Motor neuron (in vitro differentiated cells): ENCODE data around the gene PKHD1. TPM values are rescaled to one million over a fixed set of nuclear protein-coding genes. Genes with fewer than 3 reads are reported as not detected.

Source experiments
- ATAC-seq, 8 experiments: fragments of 200-7000 bp; cut with Tn5 transposase; replicated peaks in 6 of 8; 2 replicates each; pipeline ENCODE4 v1.8.0; 2021; ENCODE audit warnings: mild to moderate bottlenecking in 8 of 8, moderate library complexity in 8 of 8
- H3K27ac ChIP-seq, 2 donors: fragments of 250-450 bp; sonication (Bioruptor Pico); 2 replicates each; pipeline ENCODE4 v1.9.0; 2021; ENCODE audit warnings: antibody characterized with exemption in 2 of 2, mild to moderate bottlenecking in 2 of 2, moderate library complexity in 1 of 2
- H3K4me1 ChIP-seq, 2 donors: fragments of 250-450 bp; sonication (Bioruptor Pico); replicated peaks in 1 of 2; 2 replicates each; pipeline ENCODE4 v1.6.1; 2021; ENCODE audit warnings: antibody characterized with exemption in 2 of 2, mild to moderate bottlenecking in 2 of 2, moderate library complexity in 1 of 2
- H3K4me3 ChIP-seq, 5 donors: fragments of 250-450 bp; sonication (Bioruptor Pico); 2 replicates each; pipeline ENCODE4 v1.9.0; 2021; ENCODE audit warnings: antibody characterized with exemption in 5 of 5, mild to moderate bottlenecking in 5 of 5, moderate library complexity in 4 of 5
- WGBS, 10 experiments: fragments of 450-650 bp; shearing (Covaris generic); methylation state at CpG; one replicate each; pipeline ENCODE4 v1.0.0; 2022; 5-methylcytosine and 5-hydroxymethylcytosine counted together
- in situ Hi-C, 9 experiments: fragments of 400-800 bp; cut with MboI; loops; one replicate each; pipeline ENCODE4 v1.15.0; 2021; ENCODE audit warnings: low sequenced_read_pairs in 9 of 9, low pct_unique_long_range_greater_than_20kb in 2 of 9; ENCODE audit not compliant: unreplicated experiment in 9 of 9
- total RNA-seq, 8 experiments: library from RNA; unstranded; fragments of 300-600 nt; gene quantifications; 2 replicates each; pipeline versions ENCODE4 v1.2.3 to v1.2.4, GENCODE V29; 2022

The PKHD1 gene
- total RNA-seq, 8 experiments from 2014 or later: under 0.01 to 0.14 (median 0.09) TPM; not detected in 1

DNA sequence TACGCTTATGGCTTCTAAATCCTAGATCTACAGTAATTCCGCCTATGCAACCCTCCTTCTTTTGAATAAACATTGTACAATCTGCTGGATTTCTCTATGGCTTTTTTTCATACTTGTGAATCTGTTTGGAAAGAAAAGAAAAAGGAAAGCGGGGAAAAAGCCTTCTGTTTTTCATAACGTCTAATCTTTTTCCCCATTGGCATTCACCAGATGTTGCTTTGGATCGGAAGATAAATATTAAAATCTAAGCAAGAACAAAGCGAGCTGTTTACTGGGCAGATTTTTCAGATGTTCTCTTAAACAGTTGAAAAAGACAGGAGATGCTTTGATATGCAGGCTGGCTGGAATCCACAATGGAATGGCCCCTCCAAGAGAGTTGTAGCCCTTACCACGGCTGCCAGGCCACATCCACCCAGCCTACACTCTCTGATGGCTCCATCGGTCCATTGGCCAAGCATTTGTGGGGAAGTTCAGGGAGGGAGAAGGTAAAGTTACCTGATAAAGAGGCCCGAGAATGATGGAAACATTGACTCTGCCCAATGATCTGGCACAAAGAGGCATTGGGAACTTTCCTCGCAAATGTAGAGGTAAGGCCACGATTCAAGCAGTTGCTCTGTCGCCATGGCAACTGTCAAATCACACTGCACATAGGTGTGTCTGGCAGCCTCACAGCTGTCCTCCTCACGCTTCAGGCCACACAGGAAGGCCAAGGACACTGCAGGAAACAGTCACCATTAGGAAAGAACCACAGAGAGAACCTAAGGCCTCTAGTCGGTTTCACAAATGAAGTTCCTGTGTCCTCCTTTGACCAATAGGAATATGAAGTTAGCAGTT, 70.3 kb downstream of the PKHD1 start:
- no peak overlapping the region for H3K4me3 ChIP-seq
- H3K27ac ChIP-seq: no peak overlapping the region
- in situ Hi-C loops: loop anchor here in 3 of 9 experiments (25.0 kb wide), 2 partner anchors 1205 to 1905 kb away; partner anchors contain the start of gene TFAP2B (in 2 of the 3)
- ATAC-seq: peak in 1 of 8 experiments; percentile 37
- WGBS, 10 experiments: 6 to 100% (median 74%) methylated on average over 3 to 12 of the region's 14 CpGs
- no peaks in the 10 kb centered on the region for H3K4me1 ChIP-seq

DNA sequence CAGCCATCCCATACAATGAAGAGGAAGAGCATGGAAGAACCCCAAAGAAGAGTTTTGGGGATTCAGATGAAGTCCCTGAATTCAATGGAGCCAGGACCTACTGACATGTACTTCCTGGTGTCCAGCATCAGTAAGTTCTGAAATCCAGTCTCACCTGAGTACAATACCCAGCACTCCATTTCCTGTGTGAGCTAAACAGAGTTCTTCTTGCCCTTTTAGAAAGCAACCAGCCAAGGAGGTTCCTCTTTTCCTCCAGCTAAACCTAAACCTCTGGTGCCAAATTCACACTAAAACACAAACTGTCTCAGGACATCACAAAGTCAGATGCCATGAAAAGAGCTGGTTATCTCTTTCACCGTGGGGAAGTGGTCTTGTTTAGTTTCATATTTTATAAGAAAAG, 71.5 kb downstream of the PKHD1 start:
- in situ Hi-C loops: loop anchor here in 3 of 9 experiments (25.0 kb wide), 2 partner anchors 1204 to 1904 kb away; partner anchors contain the start of gene TFAP2B (in 2 of the 3)
- Histone ChIP-seq H3K27ac (no peak overlapping the region), H3K4me3 (no peak overlapping the region), H3K4me1 (no peaks in the 10 kb centered on the region)
- WGBS, 10 experiments: 0 to 100% (median 60%) methylated on average over 1 of the region's 1 CpG; no CpG with 5 or more reads in 5 of the 10 experiments
- ATAC-seq: no peak

DNA sequence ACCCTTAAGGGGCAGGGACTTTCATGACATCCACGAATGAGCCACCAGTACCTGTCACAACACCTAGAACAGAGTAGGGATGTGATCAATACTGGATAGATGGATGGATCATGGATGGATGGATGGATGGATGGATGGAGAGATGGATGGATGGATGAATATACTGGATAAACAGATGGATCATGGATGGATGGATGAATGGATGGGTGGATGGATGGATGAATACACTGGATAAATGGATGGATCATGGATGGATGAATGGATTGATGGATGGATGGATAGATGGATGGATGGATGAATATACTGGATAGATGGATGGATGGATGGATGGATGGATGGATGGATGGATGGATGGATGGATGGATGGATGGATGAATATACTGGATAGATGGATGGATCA, 73.0 kb downstream of the PKHD1 start:
- 0 to 100% (median 42%) methylated on average over 1 of the region's 1 CpG; no CpG with 5 or more reads in 4 of the 10 experiments for WGBS, 10 experiments
- Histone ChIP-seq H3K27ac (no peak overlapping the region), H3K4me1 (no peaks in the 10 kb centered on the region), H3K4me3 (no peak overlapping the region)
- in situ Hi-C loops: loop anchor here in 3 of 9 experiments (25.0 kb wide), 2 partner anchors 1202 to 1902 kb away; partner anchors contain the start of gene TFAP2B (in 2 of the 3)
- no peak for ATAC-seq

DNA sequence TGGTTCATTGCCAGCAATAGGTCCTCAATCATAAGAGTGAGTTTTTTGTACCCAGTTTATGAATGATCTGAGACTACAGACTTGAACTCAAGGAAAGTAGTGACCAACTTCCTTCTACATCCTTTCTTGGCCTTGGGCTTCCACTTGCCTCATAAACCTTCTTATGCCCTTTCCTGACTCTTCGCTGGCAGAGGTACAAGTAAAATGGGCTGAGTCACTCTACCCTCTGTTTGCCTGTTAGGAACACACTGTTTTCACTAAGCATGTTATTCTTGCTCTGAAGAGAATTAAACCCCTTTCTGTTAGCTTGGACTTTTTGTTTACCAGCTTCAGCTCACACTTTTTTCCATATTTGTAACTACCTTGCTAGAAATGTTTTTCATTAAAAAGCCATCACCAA, 74.4 kb downstream of the PKHD1 start:
- in situ Hi-C loops: loop anchor here in 3 of 9 experiments (25.0 kb wide), 2 partner anchors 1201 to 1901 kb away; partner anchors contain the start of gene TFAP2B (in 2 of the 3)
- no peak for ATAC-seq
- Histone ChIP-seq H3K4me1 (no peaks in the 10 kb centered on the region), H3K27ac (no peak overlapping the region), H3K4me3 (no peak overlapping the region)
- 0 to 100% (median 13%) methylated on average over 1 of the region's 1 CpG; no CpG with 5 or more reads in 3 of the 10 experiments for WGBS, 10 experiments

DNA sequence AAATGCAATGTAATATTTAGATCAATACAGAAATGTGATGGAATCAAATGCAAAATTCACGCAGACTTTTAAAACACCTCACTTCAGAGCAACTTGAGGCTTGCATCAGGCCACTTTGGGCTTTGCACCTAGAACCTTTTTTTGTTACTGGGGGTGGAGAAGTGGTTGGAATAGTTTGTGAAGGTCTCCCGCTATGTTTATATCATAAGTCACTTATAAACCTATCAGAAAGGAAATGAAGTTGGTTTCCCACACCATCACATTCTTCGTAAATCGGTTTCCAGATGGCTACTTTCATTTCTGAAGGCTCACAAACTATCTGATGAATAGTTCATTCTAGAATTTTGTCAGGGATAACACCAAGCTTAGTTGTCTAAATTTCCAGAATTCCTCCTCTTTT, 74.8 kb downstream of the PKHD1 start:
- no peak for ATAC-seq
- H3K4me1 ChIP-seq: no peaks in the 10 kb centered on the region
- no peak overlapping the region for H3K4me3 ChIP-seq
- WGBS, 10 experiments: 20 to 95% (median 83%) methylated on average over 2 to 4 of the region's 4 CpGs
- H3K27ac ChIP-seq: no peak overlapping the region
- in situ Hi-C loops: loop anchor here in 3 of 9 experiments (25.0 kb wide), 2 partner anchors 1200 to 1900 kb away; partner anchors contain the start of gene TFAP2B (in 2 of the 3)

- no peaks in the 10 kb centered on the region for H3K4me1 ChIP-seq
- no peak overlapping the region for H3K27ac ChIP-seq
- 0 to 100% (median 20%) methylated on average over 1 of the region's 1 CpG; no CpG with 5 or more reads in 3 of the 10 experiments for WGBS, 10 experiments
- no peak overlapping the region for H3K4me3 ChIP-seq
- no peak for ATAC-seq
- in situ Hi-C loops: loop anchor here in 3 of 9 experiments (25.0 kb wide), 2 partner anchors 1199 to 1899 kb away; partner anchors contain the start of gene TFAP2B (in 2 of the 3)
Observed at GRCh38 chr6:52010806-52011205, 76.6 kb downstream of the PKHD1 start.

GRCh38 chr6:52010145-52010544, 77.3 kb downstream of the PKHD1 start:
- H3K4me3 ChIP-seq: no peak overlapping the region
- in situ Hi-C loops: loop anchor here in 3 of 9 experiments (25.0 kb wide), 2 partner anchors 1198 to 1898 kb away; partner anchors contain the start of gene TFAP2B (in 2 of the 3)
- 20 to 93% (median 67%) methylated on average over 1 to 6 of the region's 6 CpGs for WGBS, 10 experiments
- no peak overlapping the region for H3K27ac ChIP-seq
- no peaks in the 10 kb centered on the region for H3K4me1 ChIP-seq
- ATAC-seq: no peak

DNA sequence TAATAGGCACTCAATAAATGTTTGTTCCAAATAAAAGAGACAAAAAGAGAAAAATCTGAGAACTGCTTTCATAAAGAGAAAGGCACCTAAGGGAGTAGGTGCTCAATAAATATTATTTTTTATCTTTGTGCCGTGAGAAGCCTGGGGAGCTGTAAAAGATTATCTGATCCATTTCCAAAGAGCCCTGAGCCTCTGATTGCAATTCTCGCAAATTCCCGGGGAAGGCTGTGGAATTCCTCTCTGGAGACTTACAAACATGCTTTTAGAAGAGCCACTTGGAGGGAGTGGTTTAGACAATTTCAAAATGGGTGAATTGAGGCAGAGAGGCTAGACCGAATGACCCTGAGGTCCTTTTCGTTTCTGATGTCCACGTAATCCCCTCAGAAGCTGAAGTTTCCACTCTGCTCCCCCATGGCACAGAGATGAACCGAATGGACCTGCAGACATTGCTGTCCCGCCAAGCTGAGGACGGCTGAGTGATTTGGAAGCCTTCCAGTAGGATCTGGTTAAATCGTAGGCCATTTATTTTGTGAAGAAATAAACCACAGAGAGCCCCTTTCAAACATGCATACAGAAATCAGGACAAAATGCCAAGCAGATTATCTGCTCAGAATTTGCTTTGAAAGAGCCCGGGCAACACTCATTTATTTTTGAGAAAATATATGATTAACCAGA, 77.8 kb downstream of the PKHD1 start:
- in situ Hi-C loops: loop anchor here in 3 of 9 experiments (25.0 kb wide), 2 partner anchors 1197 to 1897 kb away; partner anchors contain the start of gene TFAP2B (in 2 of the 3)
- Histone ChIP-seq H3K27ac (no peak overlapping the region), H3K4me3 (no peak overlapping the region), H3K4me1 (no peaks in the 10 kb centered on the region)
- ATAC-seq: no peak
- 0 to 95% (median 75%) methylated on average over 1 to 11 of the region's 11 CpGs; no CpG with 5 or more reads in 1 of the 10 experiments for WGBS, 10 experiments

- WGBS, 10 experiments: 35 to 100% (median 86%) methylated on average over 1 to 3 of the region's 3 CpGs; no CpG with 5 or more reads in 1 of the 10 experiments
- ATAC-seq: no peak
- H3K4me3 ChIP-seq: no peak overlapping the region
- in situ Hi-C loops: loop anchor here in 3 of 9 experiments (25.0 kb wide), 2 partner anchors 1188 to 1888 kb away; partner anchors contain the start of gene TFAP2B (in 2 of the 3)
- H3K4me1 ChIP-seq: no peaks in the 10 kb centered on the region
- H3K27ac ChIP-seq: no peak overlapping the region
Observed at GRCh38 chr6:52000064-52000463, 87.3 kb downstream of the PKHD1 start.

DNA sequence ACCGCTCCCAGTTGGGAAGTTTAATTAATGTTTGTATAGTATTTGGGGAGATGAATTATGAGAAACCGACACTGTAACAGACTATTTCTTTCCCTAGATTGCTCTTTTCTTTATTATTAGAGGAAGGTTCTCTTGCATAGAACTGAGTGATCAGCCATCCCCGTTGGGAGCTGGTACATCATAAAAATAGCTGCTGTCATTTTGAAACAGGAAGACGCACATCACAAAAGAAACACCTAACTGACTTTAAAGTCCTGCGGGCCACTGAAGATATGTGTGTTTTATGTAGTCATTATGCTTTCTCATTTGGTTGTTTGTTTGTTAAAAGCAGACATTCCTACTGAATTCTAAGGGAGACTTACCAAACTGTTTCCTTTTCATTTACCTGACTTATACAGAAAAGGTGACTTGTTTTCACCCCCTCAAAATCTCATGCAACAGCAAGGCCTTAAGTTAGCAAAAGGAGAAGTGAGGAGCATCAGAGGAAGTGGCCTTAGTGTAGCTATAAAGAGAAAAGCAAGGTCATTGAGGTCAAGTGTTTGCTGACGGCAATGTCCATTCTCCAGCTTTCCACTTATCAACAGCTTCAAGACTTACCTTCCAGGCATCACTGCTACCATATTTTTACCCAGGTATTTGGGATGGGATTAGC, 91.0 kb downstream of the PKHD1 start:
- ATAC-seq: no peak
- H3K4me3 ChIP-seq: no peak overlapping the region
- in situ Hi-C loops: no loop called here
- H3K4me1 ChIP-seq: no peaks in the 10 kb centered on the region
- no peak overlapping the region for H3K27ac ChIP-seq
- WGBS, 10 experiments: 0 to 94% (median 81%) methylated on average over 1 to 5 of the region's 6 CpGs

- H3K4me1 ChIP-seq: no peaks in the 10 kb centered on the region
- in situ Hi-C loops: no loop called here
- no peak for ATAC-seq
- no peak overlapping the region for H3K27ac ChIP-seq
- WGBS, 10 experiments: 0 to 100% (median 59%) methylated on average over 1 of the region's 1 CpG; no CpG with 5 or more reads in 2 of the 10 experiments
- H3K4me3 ChIP-seq: no peak overlapping the region
Observed at GRCh38 chr6:51995214-51995755, 92.1 kb downstream of the PKHD1 start.

DNA sequence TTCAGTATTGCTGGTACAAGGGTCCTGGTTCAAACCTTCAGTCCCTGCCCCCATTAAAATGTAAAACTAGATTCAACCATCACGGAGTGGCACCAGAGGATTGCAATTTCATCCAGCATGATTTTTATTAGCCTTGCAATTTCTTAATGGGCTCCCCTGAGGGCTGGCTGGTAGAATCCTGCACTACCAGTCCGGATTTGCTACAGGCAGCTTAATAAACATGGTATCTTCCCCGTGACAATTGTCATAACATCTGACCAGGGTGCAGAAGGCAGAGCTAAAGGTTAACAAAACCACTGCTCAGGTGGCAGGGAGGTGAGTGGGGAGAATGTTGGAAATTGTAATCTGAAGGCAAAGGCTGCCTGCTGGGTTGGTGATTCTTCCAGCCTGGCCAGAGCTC, 94.5 kb downstream of the PKHD1 start:
- no peak for ATAC-seq
- Histone ChIP-seq H3K4me1 (no peaks in the 10 kb centered on the region), H3K4me3 (no peak overlapping the region), H3K27ac (no peak overlapping the region)
- in situ Hi-C loops: no loop called here
- 0 to 68% (median 56%) methylated on average over 1 to 3 of the region's 3 CpGs; no CpG with 5 or more reads in 3 of the 10 experiments for WGBS, 10 experiments
